AG08395 (cell line): ENCODE measurements around the gene PPIF.

Source experiments
- DNase-seq: peaks from one replicate; pipeline ENCODE4 v3.0.0; 2012; ENCODE audit warnings: mixed read lengths, low spot score

The PPIF gene

DNA sequence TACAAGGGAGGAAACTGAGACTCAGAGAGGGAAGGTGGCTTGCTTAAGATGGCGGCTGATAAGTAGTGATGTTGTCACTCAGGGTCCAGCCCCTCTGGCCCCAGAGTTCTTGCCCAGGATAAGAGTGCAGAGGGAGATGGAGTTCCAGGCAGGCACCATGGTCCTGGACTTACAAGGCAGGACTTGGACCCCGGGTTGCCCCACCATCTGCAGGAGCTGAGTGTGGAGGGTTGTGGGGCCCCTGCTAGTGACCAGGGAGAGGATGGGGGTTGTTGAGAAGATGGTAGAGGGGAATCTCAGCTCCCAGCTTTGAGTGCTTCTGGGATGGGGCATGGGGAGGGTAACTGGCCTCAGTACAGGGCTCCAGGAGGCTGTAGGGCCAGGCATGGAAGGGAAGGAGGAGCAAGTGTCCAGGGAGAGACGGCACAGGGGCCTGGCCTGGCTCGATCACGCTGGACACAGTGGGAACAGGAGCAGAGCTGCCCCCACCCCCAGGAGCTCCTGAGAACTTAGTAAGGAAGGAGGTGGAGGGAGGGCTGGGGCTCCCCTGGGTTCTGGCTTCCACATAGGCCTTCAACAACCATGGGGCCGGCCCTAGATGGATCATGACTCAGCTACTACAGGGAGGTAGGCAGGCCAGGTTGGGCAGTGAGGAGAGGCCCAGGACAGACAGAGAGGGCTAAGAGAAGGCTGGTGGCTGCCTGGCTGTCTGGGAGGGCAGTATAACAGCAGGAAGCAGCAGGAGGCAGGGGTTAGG is 28.2 kb downstream of the PPIF start:
- DNase-seq, result peak; percentile 27

DNA sequence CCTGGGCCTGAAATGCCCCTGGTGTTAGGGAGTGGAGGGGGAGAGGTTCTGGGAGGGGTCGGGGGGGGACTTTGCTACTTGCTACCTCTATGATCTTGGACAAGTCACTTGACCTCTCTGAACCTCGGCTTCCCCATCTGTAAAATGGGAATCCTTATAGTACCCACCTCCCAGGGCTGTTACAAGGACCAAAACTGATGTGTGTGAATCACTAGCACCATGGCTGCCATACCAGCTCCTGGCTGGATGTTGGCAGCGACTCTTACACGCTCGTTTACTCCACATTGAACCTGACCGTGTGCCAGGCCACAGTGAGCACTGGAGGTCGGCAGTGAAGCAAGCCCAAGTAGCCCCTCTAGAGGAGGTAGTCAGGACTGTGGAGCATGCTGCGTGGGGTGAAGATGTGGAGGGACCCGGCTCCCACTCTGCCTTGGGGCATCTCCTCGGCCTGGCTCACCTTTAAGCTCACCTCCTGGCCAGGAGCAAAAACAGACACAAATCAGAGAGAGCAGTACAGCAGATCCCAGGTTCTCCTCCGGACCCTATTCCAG is 28.9 kb downstream of the PPIF start:
- no peak for DNase-seq

DNA sequence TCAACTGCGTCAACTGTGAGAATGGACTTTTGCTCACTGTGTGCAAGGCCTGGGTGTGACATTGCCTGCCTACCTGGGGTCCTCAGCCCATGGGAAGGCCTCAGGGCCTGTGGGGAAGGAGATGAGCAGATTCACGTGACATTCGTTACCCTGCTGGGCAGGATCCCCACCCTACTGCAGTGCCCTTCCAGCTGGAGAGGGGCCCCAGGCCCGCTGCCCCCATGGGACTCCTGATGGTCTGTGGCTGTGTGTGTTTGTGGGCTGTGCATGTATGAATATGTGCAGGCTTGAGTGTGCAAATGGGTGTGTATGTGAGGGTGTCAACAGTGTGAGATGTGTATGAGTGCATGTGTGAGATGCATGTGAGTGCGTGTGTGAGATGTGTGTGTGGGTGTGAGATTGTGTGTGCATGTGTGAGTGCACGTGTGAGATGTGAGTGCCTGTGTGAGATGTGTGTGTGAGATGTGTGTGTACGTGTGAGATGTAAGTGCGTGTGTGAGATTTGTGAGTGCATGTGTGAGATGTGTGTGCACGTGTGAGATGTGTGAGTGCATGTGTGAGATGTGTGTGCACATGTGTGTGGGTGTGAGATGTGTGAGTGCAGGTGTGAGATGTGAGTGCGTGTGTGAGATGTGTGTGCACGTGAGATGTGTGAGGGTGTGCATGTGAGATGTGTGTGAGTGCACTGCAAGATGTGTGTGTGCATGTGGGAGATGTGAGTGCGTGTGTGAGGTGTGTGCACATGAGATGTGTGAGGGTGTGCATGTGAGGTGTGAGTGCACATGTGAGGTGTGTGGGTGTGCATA is 29.7 kb downstream of the PPIF start:
- DNase-seq, result no peak

- no peak for DNase-seq
Observed at GRCh38 chr10:79377557-79378382, 30.5 kb downstream of the PPIF start.

- DNase-seq, result no peak
Observed at GRCh38 chr10:79378383-79378646, 31.0 kb downstream of the PPIF start.

GRCh38 chr10:79378647-79379511 is 31.6 kb downstream of the PPIF start:
- DNase-seq, result no peak

DNA sequence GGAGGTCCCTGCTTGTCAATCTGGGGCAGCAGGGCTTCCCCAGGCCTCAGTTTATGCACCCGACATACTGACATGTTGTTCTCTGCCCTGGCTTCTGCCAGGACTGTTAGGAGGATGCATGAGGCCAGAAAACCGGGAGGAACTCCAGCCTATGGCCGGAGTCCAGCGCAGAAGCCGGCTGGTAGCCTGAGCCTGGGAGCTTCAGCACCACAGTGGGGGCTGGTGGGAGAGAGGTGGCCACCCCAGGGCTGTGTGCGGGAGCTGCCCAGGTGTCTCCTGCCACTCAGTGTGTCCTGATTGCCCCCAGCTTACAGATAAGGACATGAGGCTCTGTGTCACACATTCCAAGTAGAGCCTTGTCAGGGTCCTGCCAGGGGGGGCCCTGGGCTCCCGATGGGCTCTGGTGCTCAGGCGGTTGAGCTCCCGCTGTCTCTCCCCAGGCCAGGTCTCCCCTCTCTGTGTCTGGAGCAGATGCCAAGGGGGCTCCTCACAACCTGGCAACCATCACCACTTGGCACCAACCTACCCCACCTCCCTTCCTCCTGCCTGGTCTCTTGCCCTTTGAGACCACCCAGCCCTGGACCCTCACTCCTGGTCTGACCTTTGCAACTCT is 32.3 kb downstream of the PPIF start:
- peak; percentile 42 for DNase-seq

DNA sequence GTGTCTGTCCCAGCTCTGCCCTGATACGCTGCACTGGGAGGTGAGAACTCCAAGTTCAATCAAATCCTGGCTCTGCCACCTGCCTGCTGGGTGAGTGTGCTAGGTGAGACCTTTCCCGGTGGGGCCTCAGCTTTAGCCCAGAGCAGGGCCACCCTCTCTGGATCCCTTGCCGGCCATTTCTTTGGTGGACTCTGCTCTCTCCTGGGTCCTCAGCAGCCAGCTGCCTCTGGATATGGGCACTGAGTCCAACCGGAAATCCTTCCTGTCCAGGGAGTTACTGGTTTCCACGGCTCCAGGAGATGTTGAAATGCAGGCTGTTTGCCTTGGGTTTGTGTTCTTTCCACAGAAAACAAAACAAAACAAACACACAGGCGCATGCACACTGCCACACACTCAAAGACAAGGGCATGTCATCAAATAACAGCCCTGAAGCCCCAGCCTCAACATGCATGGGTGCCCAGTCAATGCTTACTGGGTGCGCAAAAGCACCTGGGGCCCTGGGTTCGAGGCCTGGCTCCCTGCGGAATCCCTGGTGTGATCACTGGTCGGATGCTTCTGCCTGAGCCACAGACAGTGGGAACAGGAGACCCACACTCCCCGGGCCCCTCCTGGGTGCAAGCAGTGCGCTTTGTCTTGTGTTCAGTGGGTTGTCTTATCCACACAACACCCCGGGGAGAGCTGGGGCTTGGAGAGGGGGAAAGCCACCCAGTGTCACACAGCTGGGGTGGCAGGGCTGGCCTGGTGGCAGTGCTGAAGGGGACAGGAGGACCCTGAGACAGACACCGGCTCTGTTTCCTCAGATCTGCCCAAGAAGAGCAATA is 33.1 kb downstream of the PPIF start:
- DNase-seq, result peak; percentile 81

DNA sequence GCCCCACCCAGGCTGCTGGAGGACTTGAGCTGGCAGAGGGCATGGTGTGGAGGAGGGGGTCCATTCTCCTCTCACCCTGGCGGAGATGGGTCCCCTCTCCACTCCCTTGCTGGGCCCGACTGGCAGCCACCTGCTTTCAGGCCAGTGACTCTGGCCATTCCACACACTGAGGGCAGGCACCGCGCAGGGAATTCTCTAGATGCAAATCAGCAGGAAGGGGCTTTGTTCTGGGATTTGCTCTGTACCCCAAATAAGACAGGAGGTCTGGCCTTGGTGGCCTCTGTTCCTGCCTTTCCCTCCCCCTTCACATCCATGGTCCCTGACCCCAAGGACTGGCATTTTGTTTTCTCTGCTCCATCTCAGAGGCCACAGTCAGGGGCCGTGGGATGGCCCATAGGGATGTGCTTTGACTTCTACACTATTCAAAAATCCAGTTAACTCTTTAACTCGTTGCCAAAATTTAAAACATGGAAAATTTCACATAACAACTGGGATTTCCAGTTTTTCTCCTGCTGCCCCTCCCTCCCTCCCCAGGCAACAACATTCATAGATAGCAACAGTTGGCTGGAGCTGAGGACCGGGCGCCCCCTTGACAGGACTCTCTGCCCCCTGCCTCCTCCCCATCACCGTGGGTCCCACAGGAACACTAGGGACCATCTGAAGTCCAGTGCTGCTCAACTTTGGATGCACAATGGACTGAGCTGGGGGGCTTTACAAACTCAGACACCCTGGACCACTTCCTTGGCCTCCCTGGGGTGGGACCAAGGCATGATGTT is 33.9 kb downstream of the PPIF start:
- no peak for DNase-seq

DNA sequence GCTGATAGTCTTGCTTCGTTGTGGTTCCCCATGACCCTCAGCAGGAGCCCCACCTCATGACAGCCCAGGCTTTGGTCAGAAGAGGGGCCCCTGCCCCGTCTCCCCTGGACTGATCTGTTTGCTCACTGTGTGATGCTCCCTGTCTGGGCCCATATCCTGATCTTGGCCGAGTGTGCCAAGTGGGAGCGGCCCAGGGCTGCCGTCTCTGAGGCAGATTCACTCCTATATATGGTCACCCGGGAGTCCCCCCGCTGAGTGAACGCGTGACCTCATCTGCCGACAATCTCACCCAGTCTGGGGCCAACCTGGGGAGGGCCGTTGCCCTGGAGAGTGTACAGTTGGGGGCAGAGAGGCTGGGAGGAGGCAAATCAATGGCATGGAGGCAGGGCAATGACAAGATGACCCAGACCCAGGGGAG is 34.5 kb downstream of the PPIF start:
- DNase-seq, result peak; percentile 91

- no peak for DNase-seq
Observed at GRCh38 chr10:79382491-79382941, 35.2 kb downstream of the PPIF start.

DNA sequence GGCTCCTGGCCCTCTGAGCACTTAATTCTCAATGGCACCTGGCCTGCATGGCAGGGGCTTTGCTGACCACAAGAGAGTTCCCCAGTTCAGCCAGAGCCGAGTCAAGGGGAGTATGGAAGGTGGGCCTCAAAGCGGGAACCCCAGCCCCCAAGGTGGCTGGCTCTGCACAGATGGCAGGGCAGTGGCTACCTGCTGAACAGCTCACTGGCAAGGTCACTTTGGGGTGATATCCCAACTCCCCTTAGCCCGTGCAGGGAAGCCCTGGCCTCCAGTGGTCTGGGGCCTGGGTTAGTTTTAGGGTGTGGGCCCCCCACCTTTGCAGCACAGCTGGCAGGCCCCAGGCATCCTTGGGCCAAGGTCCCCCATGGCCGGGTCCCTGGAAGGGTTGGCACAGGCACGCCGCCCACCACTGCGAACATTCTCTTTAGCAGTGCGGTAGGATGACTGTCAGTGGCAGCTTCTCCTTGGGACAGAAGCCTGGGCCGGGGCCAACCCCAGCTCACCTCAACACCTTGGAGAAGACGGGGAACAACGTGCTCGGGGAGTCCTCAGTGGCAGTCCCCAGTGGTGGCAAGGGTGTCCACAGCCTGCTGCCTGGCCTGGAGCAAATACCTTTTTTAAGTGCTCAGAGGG is 36.8 kb downstream of the PPIF start:
- DNase-seq, result no peak

GRCh38 chr10:79384773-79385391 is 37.6 kb downstream of the PPIF start:
- no peak for DNase-seq

- no peak for DNase-seq
Observed at GRCh38 chr10:79385392-79385795, 38.1 kb downstream of the PPIF start.

DNA sequence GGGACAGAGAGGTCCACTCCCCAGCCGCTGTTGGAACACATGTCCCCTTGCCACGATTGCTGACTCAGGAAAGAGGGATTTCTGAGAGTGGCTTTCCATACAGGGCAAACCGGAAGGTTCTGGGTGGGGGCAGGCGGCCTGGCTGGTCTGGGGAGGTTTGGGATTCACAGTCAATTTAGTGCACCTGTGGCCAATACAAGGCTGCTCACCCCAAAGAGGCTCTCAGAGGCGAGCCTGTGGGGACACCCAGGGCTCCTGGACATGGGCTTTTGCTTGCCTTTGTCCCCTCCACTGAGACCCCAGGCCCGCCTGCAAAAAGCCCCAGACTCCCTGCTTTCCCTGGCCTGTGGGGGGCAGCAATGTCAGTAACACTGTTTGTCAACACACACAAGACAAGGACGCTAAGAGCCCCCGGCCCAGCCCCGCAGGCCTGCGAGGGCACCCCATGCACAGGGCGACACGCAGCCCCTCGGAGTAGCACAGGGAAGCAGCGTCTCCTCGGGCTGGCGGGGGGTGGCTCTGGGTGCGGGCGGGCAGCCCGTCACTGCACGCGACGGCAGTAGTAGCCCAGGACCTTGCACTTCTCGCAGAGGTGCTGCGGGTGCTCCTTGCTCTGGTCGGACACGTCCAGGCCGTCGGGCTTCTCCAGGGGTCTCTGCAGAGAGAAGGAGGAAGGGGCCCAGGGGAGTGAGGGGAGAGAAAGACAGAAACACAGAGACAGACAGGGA is 38.7 kb downstream of the PPIF start:
- DNase-seq, result no peak

- no peak for DNase-seq
Observed at GRCh38 chr10:79386637-79387465, 39.6 kb downstream of the PPIF start.

DNA sequence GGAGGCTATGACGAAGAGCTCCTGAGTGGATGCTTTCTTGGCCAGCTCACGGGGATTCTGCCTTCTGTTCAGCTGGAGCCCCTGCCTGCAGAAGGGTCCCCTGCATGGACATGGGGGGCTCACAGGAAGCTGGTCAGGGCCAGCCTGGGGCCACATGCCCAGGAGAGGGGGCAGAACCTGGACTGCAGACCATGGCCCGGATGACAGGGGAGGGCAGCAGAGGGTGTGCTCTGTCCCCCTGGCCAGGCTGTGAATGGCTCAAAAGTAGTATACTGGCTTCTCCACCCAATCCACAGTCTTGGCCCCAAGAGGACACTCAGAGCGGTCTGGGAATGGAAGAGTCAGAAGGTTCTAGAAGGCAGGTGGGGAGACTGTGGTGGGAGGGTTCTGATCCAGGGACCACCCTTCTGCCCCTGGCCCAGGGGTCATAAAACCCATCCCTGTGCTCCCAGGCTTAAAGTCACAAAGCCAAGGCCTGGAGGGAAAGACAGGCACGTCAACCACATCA is 40.3 kb downstream of the PPIF start:
- no peak for DNase-seq
